ENCODE measurements around the gene ARGLU1.

DNA sequence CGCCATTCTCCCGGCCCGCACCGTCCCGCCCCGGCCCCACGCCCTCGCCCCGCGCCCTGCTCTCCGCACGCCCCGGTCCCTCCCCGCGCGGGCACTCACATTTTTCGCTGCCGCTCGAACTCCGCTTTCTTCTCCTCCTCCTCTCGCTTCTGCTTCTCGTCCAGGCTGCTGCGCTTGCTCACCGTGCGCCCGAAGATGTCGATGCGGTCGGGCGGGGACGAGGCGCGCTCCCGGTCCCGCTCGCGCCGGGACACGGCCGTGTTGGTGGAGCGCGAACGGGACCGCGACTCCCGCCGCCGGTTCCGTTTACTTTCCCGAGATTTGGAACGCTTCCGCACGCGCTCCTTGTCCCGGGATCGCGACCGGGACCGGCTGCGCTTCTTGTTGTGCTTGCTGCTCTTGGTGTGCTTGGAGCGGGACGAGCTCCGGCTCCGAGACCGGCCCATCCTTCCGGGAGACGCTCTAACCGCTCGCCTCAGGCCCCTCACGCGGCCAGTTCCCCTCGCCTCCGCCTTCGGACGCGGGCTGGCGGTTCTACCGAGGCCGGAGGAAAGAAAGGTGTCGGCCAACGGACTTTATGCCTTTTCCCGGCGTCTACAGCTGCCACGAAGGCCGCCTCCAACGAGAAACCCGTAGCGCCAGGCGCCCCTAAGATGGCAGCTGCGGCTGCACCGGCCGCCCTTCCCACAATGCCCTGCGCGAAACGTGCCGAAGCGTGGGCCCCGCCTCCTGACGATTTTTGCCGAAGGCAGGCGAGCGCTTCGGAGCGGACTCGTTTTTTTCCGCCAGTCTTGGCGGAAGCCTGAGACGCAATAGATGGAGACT lies at the start of gene ARGLU1:
- TF ChIP-seq CTCF (IDR thresholded peaks at IDR 0.05; ENCODE audit: insufficient read depth, low read depth, low read length): no peak
- no peak for TF ChIP-seq EZH2 (IDR thresholded peaks at IDR 0.05; ENCODE audit: insufficient read depth, low read length)
